HG02970 (cell line): ENCODE results near the gene FHIP1B.

Experiments
- ATAC-seq: cut with Tn5 transposase; IDR thresholded peaks from one replicate; pipeline ENCODE4 v1.9.1; 2021; ENCODE audit warnings: mild to moderate bottlenecking, moderate library complexity, moderate number of reproducible peaks; ENCODE audit not compliant: unreplicated experiment, low FRiP score

FHIP1B gene

DNA sequence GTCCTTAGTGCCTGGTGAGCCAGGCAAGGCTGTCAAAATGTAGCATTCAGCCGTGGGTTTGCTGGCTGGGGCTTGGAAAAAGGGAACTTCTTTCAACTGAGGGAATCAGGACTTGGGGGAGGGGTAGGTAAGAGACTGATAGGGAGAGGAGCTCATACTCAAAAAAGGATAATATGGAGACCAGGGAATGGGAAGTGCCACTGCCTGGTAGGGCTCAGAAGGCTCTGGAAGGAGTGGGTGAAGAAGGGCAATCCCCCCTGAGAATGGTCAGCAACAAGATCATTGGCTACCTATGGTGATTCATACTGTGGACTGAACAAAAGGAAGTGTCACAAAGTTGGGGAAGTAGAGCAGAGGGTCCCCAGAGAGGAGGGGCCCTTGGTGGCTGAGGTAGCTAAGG lies 6.3 kb upstream of the FHIP1B start:
- no peak for ATAC-seq

DNA sequence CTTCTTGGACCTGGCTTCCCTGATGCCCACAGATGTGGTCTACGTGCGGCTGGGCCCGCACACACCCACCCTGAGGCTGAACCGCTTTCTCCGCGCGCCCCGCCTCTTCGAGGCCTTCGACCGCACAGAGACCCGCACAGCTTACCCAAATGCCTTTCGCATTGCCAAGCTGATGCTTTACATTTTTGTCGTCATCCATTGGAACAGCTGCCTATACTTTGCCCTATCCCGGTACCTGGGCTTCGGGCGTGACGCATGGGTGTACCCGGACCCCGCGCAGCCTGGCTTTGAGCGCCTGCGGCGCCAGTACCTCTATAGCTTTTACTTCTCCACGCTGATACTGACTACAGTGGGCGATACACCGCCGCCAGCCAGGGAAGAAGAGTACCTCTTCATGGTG lies 5.7 kb upstream of the FHIP1B start:
- no peak for ATAC-seq

DNA sequence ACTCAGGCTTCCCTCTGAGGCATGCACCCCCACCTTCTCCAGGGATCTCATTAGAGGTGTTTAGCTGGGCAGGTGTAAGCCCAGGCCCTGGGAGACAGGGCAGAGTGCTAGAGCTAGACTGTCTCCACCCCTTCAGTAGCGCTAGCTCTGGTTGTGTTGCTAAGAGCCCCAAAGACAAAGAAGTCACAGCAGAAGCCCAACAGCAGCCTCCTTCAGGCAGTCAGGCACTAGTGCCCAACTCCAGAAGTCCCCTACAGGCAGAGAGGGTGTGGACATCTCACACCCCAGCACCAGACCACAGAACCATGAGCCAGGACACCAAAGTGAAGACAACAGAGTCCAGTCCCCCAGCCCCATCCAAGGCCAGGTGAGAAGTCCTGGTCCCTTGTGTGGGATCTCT lies 4.5 kb upstream of the FHIP1B start, which contains the start of gene CNGA4:
Gene CNGA4, plus strand, starts transcription at position 188 of the 400 bp plus-strand sequence. Its CDS starts 118 bp downstream, at position 306.
- ATAC-seq = no peak

DNA sequence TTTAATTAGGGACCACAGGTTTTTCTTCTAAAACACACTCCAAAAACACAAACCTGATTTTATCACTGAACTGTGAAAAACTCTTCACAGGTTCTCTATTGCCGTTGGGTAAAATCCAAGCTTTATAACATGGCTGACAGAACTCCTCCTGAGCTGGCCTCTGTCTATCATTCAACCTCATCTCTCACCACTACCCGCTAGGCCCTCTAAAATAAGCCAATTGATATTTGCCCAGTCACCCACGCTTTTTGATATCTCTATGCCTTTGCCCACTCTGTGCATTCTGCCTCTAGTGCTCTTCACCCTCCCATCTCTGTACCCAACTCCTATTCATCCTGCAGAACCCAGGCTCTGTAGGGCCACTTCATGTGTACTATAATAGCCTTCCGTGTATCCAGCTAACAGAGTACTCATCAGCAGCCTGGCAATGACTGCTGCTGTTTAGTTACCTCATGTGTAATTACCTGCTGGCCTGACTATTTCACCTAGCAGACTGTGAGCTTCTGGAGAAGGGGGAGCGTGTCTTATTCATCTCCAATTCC lies 3.4 kb upstream of the FHIP1B start:
- ATAC-seq = no peak

DNA sequence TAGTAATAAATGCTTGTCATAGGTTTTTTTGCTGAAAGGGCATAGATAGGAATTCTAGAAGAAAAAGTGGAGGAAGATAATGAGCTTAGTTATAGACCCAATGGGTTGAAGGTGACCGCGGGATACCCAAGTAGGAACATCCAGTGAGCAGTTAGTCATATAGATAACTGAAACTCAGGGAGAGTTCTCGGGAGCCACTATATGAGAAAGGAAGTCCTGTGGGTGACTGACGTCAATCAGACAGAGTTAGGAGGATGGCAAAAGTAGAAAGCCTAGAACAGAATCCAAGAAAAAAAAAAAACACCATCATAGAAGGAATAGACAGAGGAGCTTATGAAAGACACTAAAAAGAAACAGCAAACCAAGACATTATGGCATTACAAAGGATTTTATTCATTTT lies 2.8 kb upstream of the FHIP1B start:
- no peak for ATAC-seq

DNA sequence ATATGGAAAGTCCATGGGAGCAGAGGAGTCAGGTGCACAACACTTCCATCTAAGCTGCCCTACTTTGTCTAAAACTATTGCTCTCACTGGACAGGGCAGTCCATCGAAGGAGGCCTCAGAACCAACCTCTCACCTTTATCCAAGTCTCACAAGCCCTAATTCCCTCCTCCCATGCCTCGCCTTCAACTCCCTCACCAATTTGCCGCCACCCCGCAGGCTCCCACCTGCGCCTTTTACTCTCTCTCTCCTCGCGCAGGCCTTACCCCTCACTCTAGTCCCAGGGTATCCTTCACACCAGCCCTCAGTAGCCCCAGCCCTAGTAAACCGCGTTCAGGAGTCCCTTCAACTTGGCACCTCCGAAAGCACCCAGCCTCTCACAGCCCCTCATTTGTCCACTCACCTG lies 451 bp downstream of the FHIP1B start:
- ATAC-seq = no peak

DNA sequence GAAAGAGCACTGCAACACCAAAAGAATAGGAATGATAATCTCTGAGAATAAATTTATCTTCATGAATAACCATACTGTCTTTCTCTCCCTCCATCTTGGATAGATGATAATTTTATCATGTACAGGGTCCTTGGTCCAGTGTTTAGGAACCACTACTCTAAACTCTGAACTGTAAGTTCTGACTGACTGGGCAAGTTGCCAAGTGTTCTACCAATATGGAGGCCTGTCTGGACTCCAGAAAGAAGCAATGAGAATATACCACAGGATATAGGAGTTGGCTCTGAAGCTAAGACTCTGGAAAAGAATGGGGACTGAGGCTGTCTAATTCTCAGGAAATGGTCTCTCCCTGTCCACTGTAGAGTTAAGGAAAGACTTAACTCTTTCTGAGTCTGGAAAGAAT lies 1.5 kb downstream of the FHIP1B start:
- ATAC-seq = no peak

DNA sequence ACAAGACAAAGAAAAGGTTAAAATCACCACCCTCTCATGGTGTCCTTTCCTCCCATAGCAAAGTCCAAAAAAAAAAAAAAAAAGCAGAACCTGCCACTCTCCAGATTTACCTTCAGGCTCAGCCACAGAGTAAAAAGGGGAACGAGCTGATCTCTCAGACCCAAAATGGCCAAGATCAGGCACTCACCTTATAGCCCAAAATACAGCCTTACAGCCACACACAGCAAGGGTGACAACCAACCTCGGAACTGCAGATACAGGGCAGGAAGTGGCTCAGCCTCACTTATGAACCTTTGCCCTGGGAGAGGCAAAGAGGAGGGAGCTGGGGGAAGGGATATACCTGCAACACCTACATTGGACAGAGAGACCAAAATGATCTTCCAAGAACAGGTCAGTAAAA lies 4.5 kb downstream of the FHIP1B start:
- no peak for ATAC-seq

DNA sequence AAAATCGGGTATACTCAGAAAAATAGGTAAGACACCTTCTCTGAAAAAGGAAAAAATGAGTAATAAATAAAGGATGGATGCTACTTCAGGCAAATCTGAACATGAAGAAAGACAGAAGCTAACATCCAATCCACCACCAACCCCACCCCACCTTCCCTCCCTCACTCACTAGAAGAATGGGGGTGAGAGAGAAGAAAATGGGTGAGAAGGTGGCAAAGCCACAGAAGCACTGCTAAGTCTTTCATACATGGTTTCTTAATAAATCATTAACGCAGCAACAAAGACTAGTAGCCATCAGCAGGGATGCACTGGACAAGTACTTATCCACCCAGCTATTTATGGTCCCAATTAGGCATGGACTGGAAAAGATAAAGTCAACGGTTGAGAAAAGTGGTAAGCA lies 5.9 kb downstream of the FHIP1B start:
- no peak for ATAC-seq

DNA sequence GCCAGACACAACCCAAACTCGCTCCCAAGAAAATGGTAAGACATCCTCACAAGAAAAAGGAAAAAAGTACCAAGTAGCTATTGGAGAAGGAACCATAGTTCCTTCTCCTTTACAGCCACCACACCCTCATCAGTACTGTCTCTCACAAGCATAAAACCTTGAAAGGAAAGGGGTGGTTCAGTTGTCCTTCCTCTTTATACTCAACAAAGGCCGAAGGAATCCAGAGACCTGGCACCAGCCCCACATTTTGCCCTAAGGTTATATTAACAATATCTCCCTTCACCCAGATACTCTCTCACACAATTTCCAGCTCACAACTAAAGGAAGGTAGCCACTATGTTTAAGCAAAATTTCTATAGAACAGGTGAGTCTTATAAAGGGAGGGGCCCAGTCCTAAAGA lies 8.5 kb downstream of the FHIP1B start:
- ATAC-seq = no peak

DNA sequence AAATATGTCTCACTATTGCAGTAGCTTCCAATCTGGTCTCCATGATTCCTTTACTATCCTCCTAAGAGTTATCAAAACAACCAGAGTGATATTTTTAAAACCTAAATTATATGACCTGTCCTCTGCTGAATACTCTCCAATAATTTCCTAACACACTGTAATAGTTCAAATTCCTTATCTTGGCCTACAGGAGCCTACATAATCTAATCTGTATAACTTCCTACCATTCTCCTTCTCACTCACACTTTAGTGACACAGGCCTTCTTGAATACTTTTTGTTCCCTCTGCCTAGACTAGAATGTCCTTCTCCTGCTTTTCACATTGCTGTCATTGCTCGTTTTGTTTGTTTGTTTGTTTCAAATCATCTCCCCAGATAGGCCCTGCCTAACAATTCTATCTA lies 9.4 kb downstream of the FHIP1B start:
- no peak for ATAC-seq

DNA sequence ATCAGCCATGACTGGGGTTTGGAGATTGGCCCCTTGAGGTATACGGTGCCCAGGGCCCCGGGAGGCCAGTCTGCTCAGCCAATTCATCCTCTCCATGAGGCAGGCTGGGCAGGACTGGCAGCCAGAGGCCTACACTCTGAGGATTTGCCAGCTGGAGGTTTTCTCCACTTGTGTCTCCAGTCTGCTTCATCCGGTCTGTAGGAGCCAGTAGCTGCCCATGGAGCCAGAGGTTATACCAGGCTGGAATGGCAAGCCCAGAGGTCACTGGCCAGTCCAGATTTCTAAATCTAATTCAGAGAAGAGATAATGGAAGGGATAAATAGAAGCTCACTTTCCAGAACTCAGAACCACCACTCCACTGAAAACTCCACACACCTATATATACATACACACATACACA lies 10.0 kb downstream of the FHIP1B start:
- no peak for ATAC-seq

DNA sequence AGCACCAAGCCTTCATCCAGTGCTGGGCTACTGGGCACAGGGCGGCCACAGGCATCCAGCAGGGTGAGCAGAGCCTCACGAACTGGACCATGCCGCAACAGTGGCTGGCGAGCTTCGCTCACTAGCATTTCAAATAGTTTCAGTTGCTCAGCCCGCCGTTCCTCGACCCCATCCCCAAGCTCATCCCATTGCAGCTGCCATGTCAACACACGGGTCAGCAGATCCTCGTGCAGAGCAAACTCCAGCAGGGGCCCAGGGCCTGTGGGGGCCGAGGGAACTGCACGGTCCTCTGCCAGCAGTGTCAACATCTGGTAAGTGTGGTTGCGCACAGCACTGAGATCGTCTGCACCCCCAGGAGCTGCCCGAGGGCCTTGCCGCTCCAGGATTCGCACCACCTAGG lies 10.6 kb downstream of the FHIP1B start:
- no peak for ATAC-seq

DNA sequence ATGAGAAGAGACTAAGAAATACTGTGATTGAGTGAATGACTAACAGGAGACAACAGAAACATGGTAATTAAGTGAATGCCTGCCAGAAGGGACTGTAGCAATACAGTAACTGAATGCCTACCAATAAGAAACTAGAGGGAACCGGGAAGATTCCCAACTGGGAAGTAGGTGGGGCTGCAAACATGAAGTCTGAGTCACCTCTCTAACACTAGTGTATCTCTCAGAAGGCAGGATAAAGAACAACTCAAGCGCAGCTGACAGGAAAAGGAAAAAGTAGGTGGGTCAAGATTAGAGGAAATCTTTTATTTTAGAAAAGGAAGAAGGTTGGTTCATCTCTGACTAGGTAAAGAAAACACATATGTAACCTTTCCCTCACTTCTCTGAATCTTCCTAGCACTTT lies 15.1 kb downstream of the FHIP1B start:
- ATAC-seq = no peak

DNA sequence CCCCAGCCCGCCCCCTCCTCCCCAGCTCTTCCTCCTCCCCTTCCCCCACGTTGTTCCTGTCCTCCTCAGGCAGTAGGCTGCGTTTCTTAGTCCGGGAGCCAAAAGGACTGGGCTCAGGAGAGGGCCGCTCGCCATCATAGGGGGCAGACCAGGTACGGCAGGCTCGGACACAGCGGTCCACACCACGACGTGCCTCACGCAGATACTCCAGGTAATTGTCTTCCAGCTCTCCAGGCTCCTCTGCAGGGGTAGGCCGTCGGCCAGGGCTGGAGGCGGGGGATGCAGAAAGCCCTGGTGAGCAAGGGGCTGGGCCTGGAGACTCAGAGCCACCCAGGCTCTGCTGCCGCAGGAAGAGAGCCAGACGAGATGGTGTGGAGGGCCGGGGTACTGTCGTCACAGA lies 16.7 kb downstream of the FHIP1B start:
- ATAC-seq = no peak

DNA sequence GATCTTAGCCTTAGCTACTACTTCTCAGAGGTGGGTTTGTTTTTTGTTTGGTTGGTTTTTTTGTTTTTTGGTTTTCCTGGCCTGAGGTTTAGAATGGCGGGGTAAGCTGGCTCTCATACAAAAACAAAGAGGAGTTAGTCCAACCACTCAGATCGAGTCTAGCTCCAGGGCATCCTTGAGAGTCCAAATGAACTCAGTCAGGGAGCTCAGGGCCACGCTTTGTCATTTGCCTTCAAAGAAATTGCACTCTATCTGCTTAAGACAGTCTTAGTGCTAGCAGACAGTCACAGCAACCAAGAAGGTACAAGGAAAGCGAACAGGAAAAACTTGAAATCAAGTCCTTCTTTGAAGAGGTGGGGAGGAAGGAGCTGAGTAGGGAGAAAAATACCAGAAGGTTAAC lies 17.9 kb downstream of the FHIP1B start:
- no peak for ATAC-seq

DNA sequence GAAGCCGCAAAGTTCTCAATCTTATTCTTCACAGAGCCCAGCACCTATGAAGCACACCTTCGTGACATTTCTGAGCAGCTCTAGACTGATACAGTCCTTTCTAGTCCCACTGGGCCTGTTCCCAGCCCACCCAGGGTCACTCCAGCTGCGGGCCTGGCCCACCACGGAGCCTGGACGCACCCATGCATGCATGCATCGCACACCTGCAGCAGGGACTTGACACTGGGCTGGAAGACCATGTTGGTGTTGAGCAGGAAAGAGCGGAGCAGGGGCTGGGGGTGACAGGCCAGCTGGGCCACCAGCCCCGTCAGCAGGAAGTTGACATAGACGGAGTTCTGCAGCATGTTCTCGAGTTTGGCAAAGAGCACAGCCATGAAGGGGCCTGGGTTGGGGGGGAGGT lies 19.9 kb downstream of the FHIP1B start:
- no peak for ATAC-seq

DNA sequence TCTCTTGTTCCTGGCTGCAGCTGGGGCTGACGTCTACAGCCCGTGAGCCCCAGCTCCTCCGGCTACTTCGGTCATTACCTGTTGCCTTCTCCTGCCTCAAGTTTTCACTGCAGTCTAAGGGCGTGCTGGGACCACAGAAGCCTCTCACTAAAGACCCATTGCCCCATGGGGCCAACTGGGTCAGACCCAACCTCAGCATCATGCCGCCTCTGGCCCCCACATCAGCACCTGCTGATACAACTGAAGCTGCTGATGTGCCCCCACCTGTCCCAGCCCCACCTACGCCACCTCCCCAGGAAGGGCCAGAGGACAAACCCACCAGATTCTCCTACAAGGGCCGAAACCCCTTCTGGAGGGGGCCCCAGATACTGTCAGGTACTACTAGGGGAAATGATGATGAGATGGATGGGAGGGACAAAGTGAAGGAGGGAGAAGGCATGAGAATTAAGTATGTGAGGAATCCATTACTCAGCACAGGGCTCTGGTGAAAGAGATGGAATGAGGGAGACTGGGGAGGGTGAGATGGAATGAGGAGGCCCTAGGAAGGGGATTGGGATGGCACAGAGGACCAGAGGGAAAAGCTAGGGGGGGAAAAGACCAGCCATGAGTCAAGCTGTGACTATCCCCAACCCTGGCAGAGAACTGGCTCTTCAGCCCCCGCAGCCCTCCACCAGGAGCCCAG lies 24.0 kb downstream of the FHIP1B start:
- ATAC-seq = no peak

DNA sequence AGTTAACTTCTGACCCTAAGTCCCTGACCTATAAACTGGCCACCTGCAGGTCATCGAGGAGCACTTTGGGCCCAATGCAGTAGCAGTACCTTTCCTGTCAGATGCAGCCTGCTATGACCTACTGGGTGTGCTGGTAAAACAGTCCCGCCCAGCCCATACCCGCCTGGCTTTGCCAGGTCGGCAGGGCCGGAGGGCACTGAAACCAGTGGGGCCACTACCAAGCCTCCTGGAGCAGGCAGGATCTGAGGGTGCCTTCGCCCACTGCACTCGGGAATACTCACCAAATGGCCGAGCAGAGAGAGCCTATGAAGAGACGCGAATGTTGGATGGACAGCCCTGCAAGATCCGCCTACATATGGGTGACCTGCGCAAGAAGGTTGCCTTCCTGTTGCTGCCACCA lies 24.6 kb downstream of the FHIP1B start:
- no peak for ATAC-seq

DNA sequence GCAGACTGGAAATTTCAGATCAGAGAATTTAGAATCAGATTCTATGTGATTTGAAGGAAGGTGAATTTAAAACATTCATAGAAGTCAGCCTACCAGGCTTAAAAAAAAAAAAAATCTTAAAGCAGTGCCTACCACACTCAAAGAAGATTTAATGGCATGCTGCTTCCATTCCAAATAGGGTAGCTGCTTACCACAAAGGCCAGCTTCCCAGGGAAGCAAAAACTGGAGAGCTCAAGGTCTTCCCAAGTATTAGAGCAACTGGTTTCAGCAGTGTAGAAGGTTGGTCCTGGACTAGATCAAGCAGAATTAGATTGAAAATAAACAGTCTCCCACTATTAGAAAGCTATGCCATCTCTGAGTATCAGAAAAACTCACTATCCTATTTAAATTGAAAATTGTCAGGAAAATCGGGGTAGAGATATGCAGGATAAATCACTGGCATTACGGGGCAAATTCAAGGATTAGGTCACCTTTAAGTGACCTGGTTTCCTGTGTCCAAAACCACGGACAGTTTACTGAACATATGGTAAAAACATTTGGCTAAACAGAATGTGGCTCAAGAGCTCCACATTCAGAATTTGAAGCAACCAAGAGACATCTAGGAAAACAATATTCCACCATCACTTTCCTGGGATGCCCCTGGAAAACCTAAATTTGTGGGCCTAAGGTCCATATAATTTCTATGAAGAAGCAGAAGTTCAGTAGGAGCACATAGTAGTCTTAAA lies 27.8 kb downstream of the FHIP1B start:
- no peak for ATAC-seq

DNA sequence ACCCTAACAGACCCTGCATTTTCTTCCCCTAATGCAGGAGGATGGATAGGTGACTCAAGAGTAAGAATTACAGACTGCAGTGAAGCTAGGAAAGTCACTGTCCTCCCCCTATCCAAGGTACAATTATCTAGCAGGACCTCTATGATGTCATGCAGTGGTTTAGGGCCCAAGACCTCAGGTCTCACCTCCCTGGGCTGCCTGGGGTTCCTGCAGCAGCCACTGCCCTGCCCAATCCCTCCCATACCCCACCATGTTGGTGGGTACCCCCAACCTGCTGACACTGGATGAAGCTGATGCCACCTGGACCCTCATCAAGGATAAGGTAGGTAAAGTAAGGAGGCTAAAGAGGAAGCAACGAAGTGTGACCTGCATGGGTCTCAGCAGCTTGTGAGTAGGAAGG lies 29.1 kb downstream of the FHIP1B start, which contains the start of gene C11orf42:
Gene C11orf42, plus strand, starts transcription at position 192 of the 400 bp plus-strand sequence. Its CDS starts 59 bp downstream, at position 251.
- no peak for ATAC-seq

DNA sequence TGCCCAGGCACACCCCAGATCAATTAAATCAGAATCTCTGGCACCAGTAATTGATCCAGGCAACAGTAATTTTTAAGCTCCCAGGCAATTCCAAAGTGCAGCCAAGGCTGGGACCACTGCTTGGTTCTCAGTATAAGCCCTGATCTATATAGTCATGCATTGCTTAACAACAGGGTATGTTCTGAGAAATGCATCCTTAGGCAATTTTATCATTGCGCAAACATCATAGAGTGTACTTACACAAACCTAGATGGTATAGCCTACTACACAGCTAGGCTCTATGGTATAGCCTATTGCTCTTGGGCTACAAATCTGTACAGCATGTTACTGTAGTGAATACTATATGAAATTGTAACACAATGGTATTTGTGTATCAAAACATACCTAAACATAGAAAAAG lies 29.7 kb downstream of the FHIP1B start:
- ATAC-seq = no peak
